ENCODE data around the gene JPH2.

Gene JPH2

GRCh38 chr20:44091026-44091425, 96.0 kb downstream of the JPH2 start:
- Histone ChIP-seq H3K27ac (ENCODE audit: low read depth, low read length) (no peak overlapping the region), H3K27me3 (ENCODE audit: control insufficient read depth, insufficient read depth, low read length) (no peaks in the 10 kb centered on the region), H3K36me3 (ENCODE audit: control insufficient read depth, insufficient read depth, low read length) (no peaks in the 10 kb centered on the region), H3K4me3 (ENCODE audit: low read length) (no peak overlapping the region), H3K4me1 (ENCODE audit: control insufficient read depth, insufficient read depth, low read length) (no peaks in the 10 kb centered on the region), H3K9ac (ENCODE audit: low read length) (no peak overlapping the region)

DNA sequence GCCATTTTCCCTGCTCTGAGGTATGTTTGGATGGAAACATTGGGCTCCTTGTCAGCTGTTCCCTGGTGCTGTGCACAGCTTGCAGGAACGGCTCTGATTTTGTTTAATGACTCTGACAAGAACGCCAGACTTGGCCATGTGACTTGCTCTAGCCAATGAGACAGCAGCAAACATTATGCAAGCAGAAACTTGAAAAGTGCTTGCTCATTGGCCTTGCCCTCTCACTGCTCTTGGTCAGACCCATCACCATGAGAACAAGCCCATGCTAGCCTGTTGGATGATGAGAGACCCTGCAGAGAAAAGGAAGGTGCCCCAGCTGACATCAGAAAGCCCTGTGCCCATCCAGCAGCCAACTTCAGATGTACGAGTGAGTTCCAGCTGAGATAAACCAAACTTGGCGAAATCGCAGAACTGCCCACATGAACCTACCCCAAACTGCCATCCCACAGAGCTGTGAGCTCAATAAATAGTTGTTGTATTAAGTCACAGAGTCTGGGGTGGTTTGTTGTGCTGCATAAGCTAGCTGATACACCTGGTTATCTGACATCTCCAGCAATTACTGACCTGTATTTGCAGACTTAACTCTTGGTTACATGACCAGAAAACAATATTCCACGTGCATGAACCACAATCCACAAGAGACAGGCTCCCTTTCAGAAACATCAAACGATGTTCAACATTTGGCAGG, 96.9 kb downstream of the JPH2 start:
- H3K9ac ChIP-seq (ENCODE audit: low read length): no peak overlapping the region
- H3K27ac ChIP-seq (ENCODE audit: low read depth, low read length): no peak overlapping the region
- H3K4me3 ChIP-seq (ENCODE audit: low read length): no peak overlapping the region
- H3K36me3 ChIP-seq (ENCODE audit: control insufficient read depth, insufficient read depth, low read length): no peaks in the 10 kb centered on the region
- H3K4me1 ChIP-seq (ENCODE audit: control insufficient read depth, insufficient read depth, low read length): no peaks in the 10 kb centered on the region
- no peaks in the 10 kb centered on the region for H3K27me3 ChIP-seq (ENCODE audit: control insufficient read depth, insufficient read depth, low read length)

GRCh38 chr20:44087857-44088120, 99.2 kb downstream of the JPH2 start:
- Histone ChIP-seq H3K4me1 (ENCODE audit: control insufficient read depth, insufficient read depth, low read length) (no peaks in the 10 kb centered on the region), H3K4me3 (ENCODE audit: low read length) (no peak overlapping the region), H3K27ac (ENCODE audit: low read depth, low read length) (no peak overlapping the region), H3K27me3 (ENCODE audit: control insufficient read depth, insufficient read depth, low read length) (no peaks in the 10 kb centered on the region), H3K9ac (ENCODE audit: low read length) (no peak overlapping the region), H3K36me3 (ENCODE audit: control insufficient read depth, insufficient read depth, low read length) (no peaks in the 10 kb centered on the region)

GRCh38 chr20:44087051-44087856, 99.7 kb downstream of the JPH2 start:
- Histone ChIP-seq H3K36me3 (ENCODE audit: control insufficient read depth, insufficient read depth, low read length) (no peaks in the 10 kb centered on the region), H3K27ac (ENCODE audit: low read depth, low read length) (no peak overlapping the region), H3K9ac (ENCODE audit: low read length) (no peak overlapping the region), H3K27me3 (ENCODE audit: control insufficient read depth, insufficient read depth, low read length) (no peaks in the 10 kb centered on the region), H3K4me3 (ENCODE audit: low read length) (no peak overlapping the region), H3K4me1 (ENCODE audit: control insufficient read depth, insufficient read depth, low read length) (no peaks in the 10 kb centered on the region)

DNA sequence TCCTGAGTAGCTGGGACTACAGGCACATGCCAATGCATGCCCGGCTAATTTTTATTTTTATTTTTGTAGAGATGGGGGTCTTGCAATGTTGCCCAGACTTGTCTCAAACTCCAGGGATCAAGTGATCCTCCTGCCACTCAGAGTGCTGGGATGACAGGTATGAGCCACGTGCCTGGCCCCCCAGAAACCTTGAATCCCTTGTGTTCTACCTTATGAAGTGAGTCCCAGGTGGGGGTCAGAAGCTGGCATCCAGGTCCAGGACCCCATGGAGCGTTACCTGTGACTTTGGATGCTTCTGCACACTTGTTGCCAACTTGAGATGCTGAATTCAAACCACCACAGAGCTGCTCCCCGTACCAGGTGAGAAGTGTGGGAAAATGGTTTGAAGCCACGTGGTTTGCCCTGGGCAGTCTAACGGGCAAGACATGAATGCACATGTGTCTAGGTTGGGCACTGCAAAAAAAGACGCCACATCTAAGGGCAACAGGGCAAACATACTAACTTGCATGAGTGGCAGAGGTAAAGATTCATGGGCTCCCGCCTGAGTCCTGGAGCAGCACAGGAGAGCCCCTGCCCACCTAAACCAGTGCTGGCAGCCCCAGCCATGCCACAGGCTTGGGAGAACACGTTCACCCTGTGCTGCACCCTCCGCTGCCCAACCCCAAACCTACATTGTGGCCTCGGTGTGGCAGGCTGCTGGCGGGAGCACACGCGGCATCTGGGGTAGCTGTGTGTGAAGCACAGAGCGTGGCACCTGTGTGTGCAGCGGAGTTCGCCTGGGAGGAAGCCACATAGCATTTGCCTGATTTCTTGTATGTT, 101.2 kb downstream of the JPH2 start:
- H3K9ac ChIP-seq (ENCODE audit: low read length): no peak overlapping the region

GRCh38 chr20:44084891-44085290, 102.1 kb downstream of the JPH2 start:
- Histone ChIP-seq H3K36me3 (ENCODE audit: control insufficient read depth, insufficient read depth, low read length) (no peaks in the 10 kb centered on the region), H3K4me1 (ENCODE audit: control insufficient read depth, insufficient read depth, low read length) (no peaks in the 10 kb centered on the region), H3K9ac (ENCODE audit: low read length) (no peak overlapping the region), H3K27ac (ENCODE audit: low read depth, low read length) (no peak overlapping the region), H3K4me3 (ENCODE audit: low read length) (no peak overlapping the region), H3K27me3 (ENCODE audit: control insufficient read depth, insufficient read depth, low read length) (no peaks in the 10 kb centered on the region)

More for the DNA sequence above, 101.2 kb downstream of the JPH2 start:
- H3K27ac ChIP-seq (ENCODE audit: low read depth, low read length): no peak overlapping the region
- no peaks in the 10 kb centered on the region for H3K36me3 ChIP-seq (ENCODE audit: control insufficient read depth, insufficient read depth, low read length)
- no peaks in the 10 kb centered on the region for H3K27me3 ChIP-seq (ENCODE audit: control insufficient read depth, insufficient read depth, low read length)
- no peak overlapping the region for H3K4me3 ChIP-seq (ENCODE audit: low read length)
- H3K4me1 ChIP-seq (ENCODE audit: control insufficient read depth, insufficient read depth, low read length): no peaks in the 10 kb centered on the region

DNA sequence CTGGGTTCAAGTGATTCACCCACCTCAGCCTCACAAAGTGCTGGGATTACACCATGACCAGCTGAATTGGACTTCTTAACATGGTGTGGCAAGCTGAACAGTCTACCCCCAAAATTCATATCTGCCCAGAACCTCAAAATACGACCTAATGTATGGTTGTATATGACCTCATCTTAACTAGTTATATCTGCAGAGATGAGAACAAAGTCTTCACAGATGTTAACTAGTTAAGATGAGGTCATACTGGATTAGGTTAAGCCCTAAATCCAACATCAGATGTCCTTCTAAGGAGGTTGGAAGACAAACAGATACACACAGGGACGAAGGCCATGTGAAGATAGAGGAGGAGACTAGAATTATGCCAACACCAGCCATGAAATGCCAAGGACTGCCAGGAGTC, 102.5 kb downstream of the JPH2 start:
- no peaks in the 10 kb centered on the region for H3K36me3 ChIP-seq (ENCODE audit: control insufficient read depth, insufficient read depth, low read length)
- no peak overlapping the region for H3K27ac ChIP-seq (ENCODE audit: low read depth, low read length)
- no peak overlapping the region for H3K4me3 ChIP-seq (ENCODE audit: low read length)
- no peaks in the 10 kb centered on the region for H3K27me3 ChIP-seq (ENCODE audit: control insufficient read depth, insufficient read depth, low read length)
- no peak overlapping the region for H3K9ac ChIP-seq (ENCODE audit: low read length)
- H3K4me1 ChIP-seq (ENCODE audit: control insufficient read depth, insufficient read depth, low read length): no peaks in the 10 kb centered on the region

- Histone ChIP-seq H3K9ac (ENCODE audit: low read length) (no peak overlapping the region), H3K4me1 (ENCODE audit: control insufficient read depth, insufficient read depth, low read length) (no peaks in the 10 kb centered on the region), H3K27me3 (ENCODE audit: control insufficient read depth, insufficient read depth, low read length) (no peaks in the 10 kb centered on the region), H3K36me3 (ENCODE audit: control insufficient read depth, insufficient read depth, low read length) (no peaks in the 10 kb centered on the region), H3K4me3 (ENCODE audit: low read length) (no peak overlapping the region), H3K27ac (ENCODE audit: low read depth, low read length) (no peak overlapping the region)
Measured at GRCh38 chr20:44083220-44083933, 103.6 kb downstream of the JPH2 start.

DNA sequence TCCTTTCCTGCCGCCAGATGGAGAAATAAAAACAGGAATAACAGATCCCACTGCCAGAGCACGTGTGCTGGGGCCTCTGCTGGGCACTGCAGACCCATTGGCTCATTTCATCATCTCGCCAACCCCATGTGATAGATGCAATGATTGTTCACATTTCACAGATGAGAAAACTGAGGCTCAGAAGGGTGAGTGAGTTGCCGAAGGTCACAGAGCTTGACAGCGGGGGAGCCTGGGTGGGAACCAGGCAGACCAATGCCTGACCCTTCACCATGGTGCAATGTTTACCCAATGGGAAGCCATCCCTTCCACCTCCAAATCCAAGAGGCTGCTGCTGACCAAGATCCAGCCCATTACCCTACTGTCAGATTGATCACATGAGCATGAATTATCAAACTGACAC, 105.1 kb downstream of the JPH2 start:
- Histone ChIP-seq H3K4me3 (ENCODE audit: low read length) (no peak overlapping the region), H3K27me3 (ENCODE audit: control insufficient read depth, insufficient read depth, low read length) (no peaks in the 10 kb centered on the region), H3K4me1 (ENCODE audit: control insufficient read depth, insufficient read depth, low read length) (no peaks in the 10 kb centered on the region), H3K27ac (ENCODE audit: low read depth, low read length) (no peak overlapping the region), H3K9ac (ENCODE audit: low read length) (no peak overlapping the region), H3K36me3 (ENCODE audit: control insufficient read depth, insufficient read depth, low read length) (no peaks in the 10 kb centered on the region)

DNA sequence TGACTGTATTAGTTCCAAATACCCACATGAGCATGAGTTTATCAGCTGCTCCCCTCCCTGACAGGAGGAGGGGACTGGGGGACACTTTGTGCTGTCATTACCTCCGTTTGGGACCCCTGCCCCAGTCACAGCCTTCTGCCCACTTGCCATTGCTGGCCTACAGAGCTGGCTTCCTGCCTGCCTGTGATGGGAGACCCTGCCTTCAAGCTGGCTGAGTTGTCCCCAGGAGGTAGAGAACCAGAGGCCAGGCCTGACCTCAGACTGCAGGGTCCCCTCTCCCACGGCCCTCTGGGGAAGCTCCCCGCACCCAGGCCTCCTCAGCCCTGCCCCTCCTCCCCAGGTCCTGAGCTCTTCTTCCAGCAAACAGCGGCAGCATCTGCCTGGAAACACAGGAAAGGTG, 105.5 kb downstream of the JPH2 start:
- no peaks in the 10 kb centered on the region for H3K4me1 ChIP-seq (ENCODE audit: control insufficient read depth, insufficient read depth, low read length)
- no peak overlapping the region for H3K27ac ChIP-seq (ENCODE audit: low read depth, low read length)
- H3K4me3 ChIP-seq (ENCODE audit: low read length): no peak overlapping the region
- H3K36me3 ChIP-seq (ENCODE audit: control insufficient read depth, insufficient read depth, low read length): no peaks in the 10 kb centered on the region
- H3K27me3 ChIP-seq (ENCODE audit: control insufficient read depth, insufficient read depth, low read length): no peaks in the 10 kb centered on the region
- H3K9ac ChIP-seq (ENCODE audit: low read length): no peak overlapping the region

- H3K36me3 ChIP-seq (ENCODE audit: control insufficient read depth, insufficient read depth, low read length): no peaks in the 10 kb centered on the region
- no peaks in the 10 kb centered on the region for H3K27me3 ChIP-seq (ENCODE audit: control insufficient read depth, insufficient read depth, low read length)
- no peak overlapping the region for H3K9ac ChIP-seq (ENCODE audit: low read length)
- H3K27ac ChIP-seq (ENCODE audit: low read depth, low read length): no peak overlapping the region
- no peak overlapping the region for H3K4me3 ChIP-seq (ENCODE audit: low read length)
- no peaks in the 10 kb centered on the region for H3K4me1 ChIP-seq (ENCODE audit: control insufficient read depth, insufficient read depth, low read length)
Measured at GRCh38 chr20:44080646-44081267, 106.2 kb downstream of the JPH2 start.

GRCh38 chr20:44080064-44080463, 106.9 kb downstream of the JPH2 start:
- H3K4me3 ChIP-seq (ENCODE audit: low read length): no peak overlapping the region
- no peak overlapping the region for H3K9ac ChIP-seq (ENCODE audit: low read length)
- no peaks in the 10 kb centered on the region for H3K36me3 ChIP-seq (ENCODE audit: control insufficient read depth, insufficient read depth, low read length)
- H3K27me3 ChIP-seq (ENCODE audit: control insufficient read depth, insufficient read depth, low read length): no peaks in the 10 kb centered on the region
- H3K4me1 ChIP-seq (ENCODE audit: control insufficient read depth, insufficient read depth, low read length): no peaks in the 10 kb centered on the region
- no peak overlapping the region for H3K27ac ChIP-seq (ENCODE audit: low read depth, low read length)
